Neuron (in vitro differentiated cells): ENCODE data around the gene MILR1.

Experiments used
- H2AFZ ChIP-seq: one replicate; pipeline ENCODE4 v1.6.1; 2013; ENCODE audit warnings: low read depth, mild to moderate bottlenecking, inconsistent platforms, low read length, moderate library complexity
- H3K27me3 ChIP-seq: one replicate; pipeline ENCODE4 v1.6.1; 2013; ENCODE audit warnings: low read length; ENCODE audit not compliant: insufficient read depth
- H3K36me3 ChIP-seq: one replicate; pipeline ENCODE4 v1.6.1; 2013; ENCODE audit warnings: low read length; ENCODE audit not compliant: insufficient read depth
- H3K4me1 ChIP-seq: one replicate; pipeline ENCODE4 v1.6.1; 2013; ENCODE audit warnings: low read length; ENCODE audit not compliant: insufficient read depth
- H3K4me3 ChIP-seq: 2 replicates; pipeline ENCODE4 v1.5.1; 2013; ENCODE audit warnings: mild to moderate bottlenecking, low read length, moderate library complexity
- H3K9me3 ChIP-seq: one replicate; pipeline ENCODE4 v1.6.1; 2013; ENCODE audit warnings: low read length

The MILR1 gene

GRCh38 chr17:64448665-64449512 is at the start of gene MILR1:
Gene MILR1 (plus strand): TSS chr17:64449115. CDS start chr17:64449169, 54 bp downstream.
- Histone ChIP-seq H3K9me3 (no peaks in the 10 kb centered on the region), H2AFZ (no peak within 1 kb of the TSS), H3K27me3 (no peaks in the 10 kb centered on the region), H3K36me3 (no peaks in the 10 kb centered on the region), H3K4me1 (no peaks in the 10 kb centered on the region), H3K4me3 (no peak within 1 kb of the TSS)

GRCh38 chr17:64399767-64400156 is 49.2 kb upstream of the MILR1 start:
- Histone ChIP-seq H3K36me3 (no peaks in the 10 kb centered on the region), H3K9me3 (no peaks in the 10 kb centered on the region), H2AFZ (no peak overlapping the region), H3K4me1 (no peaks in the 10 kb centered on the region), H3K4me3 (no peak overlapping the region), H3K27me3 (no peaks in the 10 kb centered on the region)

- Histone ChIP-seq H3K27me3 (no peaks in the 10 kb centered on the region), H3K4me1 (no peaks in the 10 kb centered on the region), H2AFZ (no peak overlapping the region), H3K36me3 (no peaks in the 10 kb centered on the region), H3K9me3 (no peaks in the 10 kb centered on the region), H3K4me3 (no peak overlapping the region)
Measured at GRCh38 chr17:64400642-64401041, 48.3 kb upstream of the MILR1 start.

- H3K36me3 ChIP-seq = no peaks in the 10 kb centered on the region
- no peak overlapping the region for H2AFZ ChIP-seq
- H3K4me1 ChIP-seq = no peaks in the 10 kb centered on the region
- no peaks in the 10 kb centered on the region for H3K27me3 ChIP-seq
- H3K9me3 ChIP-seq = no peaks in the 10 kb centered on the region
- H3K4me3 ChIP-seq = no peak overlapping the region
Measured at GRCh38 chr17:64401244-64401860, 47.6 kb upstream of the MILR1 start.

- Histone ChIP-seq H3K9me3 (no peaks in the 10 kb centered on the region), H3K4me1 (no peaks in the 10 kb centered on the region), H2AFZ (no peak overlapping the region), H3K36me3 (no peaks in the 10 kb centered on the region), H3K27me3 (no peaks in the 10 kb centered on the region), H3K4me3 (no peak overlapping the region)
Measured at GRCh38 chr17:64401941-64402340, 47.0 kb upstream of the MILR1 start.

GRCh38 chr17:64402469-64402868 is 46.4 kb upstream of the MILR1 start:
- H3K27me3 ChIP-seq = no peaks in the 10 kb centered on the region
- no peak overlapping the region for H3K4me3 ChIP-seq
- H3K4me1 ChIP-seq = no peaks in the 10 kb centered on the region
- no peaks in the 10 kb centered on the region for H3K9me3 ChIP-seq
- H2AFZ ChIP-seq = no peak overlapping the region
- H3K36me3 ChIP-seq = no peaks in the 10 kb centered on the region

- Histone ChIP-seq H3K9me3 (no peaks in the 10 kb centered on the region), H2AFZ (no peak overlapping the region), H3K4me1 (no peaks in the 10 kb centered on the region), H3K4me3 (no peak overlapping the region), H3K27me3 (no peaks in the 10 kb centered on the region), H3K36me3 (no peaks in the 10 kb centered on the region)
Measured at GRCh38 chr17:64403881-64404460, 44.9 kb upstream of the MILR1 start.

- H3K27me3 ChIP-seq = no peaks in the 10 kb centered on the region
- H3K36me3 ChIP-seq = no peaks in the 10 kb centered on the region
- no peaks in the 10 kb centered on the region for H3K4me1 ChIP-seq
- no peaks in the 10 kb centered on the region for H3K9me3 ChIP-seq
- H3K4me3 ChIP-seq = no peak overlapping the region
- H2AFZ ChIP-seq = no peak overlapping the region
Measured at GRCh38 chr17:64406321-64407200, 42.4 kb upstream of the MILR1 start.

GRCh38 chr17:64410750-64411490 is 38.0 kb upstream of the MILR1 start:
- Histone ChIP-seq H3K4me1 (peaks cover 8% of the 10 kb centered on the region), H3K9me3 (no peaks in the 10 kb centered on the region), H2AFZ (no peak overlapping the region), H3K4me3 (no peak overlapping the region), H3K27me3 (no peaks in the 10 kb centered on the region), H3K36me3 (no peaks in the 10 kb centered on the region)

GRCh38 chr17:64411999-64412771 is 36.7 kb upstream of the MILR1 start:
- Histone ChIP-seq H3K9me3 (no peaks in the 10 kb centered on the region), H2AFZ (peak overlapping the region; percentile 32), H3K27me3 (no peaks in the 10 kb centered on the region), H3K4me3 (peak overlapping the region; percentile 36), H3K36me3 (no peaks in the 10 kb centered on the region), H3K4me1 (peaks cover 8% of the 10 kb centered on the region)

GRCh38 chr17:64412944-64413381 is 36.0 kb upstream of the MILR1 start:
- no peak overlapping the region for H2AFZ ChIP-seq
- H3K9me3 ChIP-seq = no peaks in the 10 kb centered on the region
- H3K4me1 ChIP-seq = peaks cover 8% of the 10 kb centered on the region
- H3K36me3 ChIP-seq = no peaks in the 10 kb centered on the region
- no peaks in the 10 kb centered on the region for H3K27me3 ChIP-seq
- H3K4me3 ChIP-seq = no peak overlapping the region

- H3K9me3 ChIP-seq = no peaks in the 10 kb centered on the region
- H3K4me1 ChIP-seq = peaks cover 8% of the 10 kb centered on the region
- H2AFZ ChIP-seq = no peak overlapping the region
- H3K27me3 ChIP-seq = no peaks in the 10 kb centered on the region
- no peak overlapping the region for H3K4me3 ChIP-seq
- no peaks in the 10 kb centered on the region for H3K36me3 ChIP-seq
Measured at GRCh38 chr17:64413513-64413912, 35.4 kb upstream of the MILR1 start.
